ENCODE measurements around the gene NDUFS6.

The NDUFS6 gene

GRCh38 chr5:1801222-1801966 is at the start of gene NDUFS6:
TSS of gene NDUFS6 (plus strand) at chr5:1801407. CDS start at chr5:1801418, 11 bp downstream.
- no peaks in the 10 kb centered on the region for H3K9me3 ChIP-seq
- peaks cover 41 to 62% (median 51%) of the 10 kb centered on the region in 3 donors for H3K36me3 ChIP-seq
- peak within 1 kb of the TSS; percentile 58 to 83 for H3K4me3 ChIP-seq
- intact Hi-C loops (cut with DNase I; ENCODE audit: low total_unique reads) = no loop called here
- H3K4me1 ChIP-seq = peaks cover 0 to 32% (median 17%) of the 10 kb centered on the region in 4 donors
- no peak for TF ChIP-seq CTCF (IDR thresholded peaks at IDR 0.05)
- peak within 1 kb of the TSS; percentile 58 to 81 for H3K27ac ChIP-seq
- peak; percentile 64 to 86 for DNase-seq
- no peaks in the 10 kb centered on the region for H3K27me3 ChIP-seq

- Histone ChIP-seq H3K36me3 (no peaks in the 10 kb centered on the region), H3K27me3 (peaks cover 0 to 10% of the 10 kb centered on the region in 2 donors), H3K4me3 (no peak overlapping the region), H3K27ac (no peak overlapping the region), H3K4me1 (no peaks in the 10 kb centered on the region), H3K9me3 (no peaks in the 10 kb centered on the region)
- intact Hi-C loops (cut with DNase I; ENCODE audit: low total_unique reads) = no loop called here
- DNase-seq = peak; percentile 11 to 59
- no peak for TF ChIP-seq CTCF (IDR thresholded peaks at IDR 0.05)
Measured at GRCh38 chr5:1751864-1752822, 49.1 kb upstream of the NDUFS6 start.

GRCh38 chr5:1752881-1753280 is 48.3 kb upstream of the NDUFS6 start:
- peak; percentile 13 to 39 for DNase-seq
- Histone ChIP-seq H3K4me3 (no peak overlapping the region), H3K36me3 (no peaks in the 10 kb centered on the region), H3K27me3 (peaks cover 0 to 13% of the 10 kb centered on the region in 2 donors), H3K27ac (no peak overlapping the region), H3K9me3 (no peaks in the 10 kb centered on the region), H3K4me1 (no peaks in the 10 kb centered on the region)
- intact Hi-C loops (cut with DNase I; ENCODE audit: low total_unique reads) = no loop called here
- TF ChIP-seq CTCF (IDR thresholded peaks at IDR 0.05) = no peak

- Histone ChIP-seq H3K9me3 (no peaks in the 10 kb centered on the region), H3K36me3 (no peaks in the 10 kb centered on the region), H3K27ac (no peak overlapping the region), H3K4me3 (no peak overlapping the region), H3K27me3 (peaks cover 0 to 13% of the 10 kb centered on the region in 2 donors), H3K4me1 (no peaks in the 10 kb centered on the region)
- TF ChIP-seq CTCF (IDR thresholded peaks at IDR 0.05) = no peak
- peak in 1 of 2 donors; percentile 5 for DNase-seq
- intact Hi-C loops (cut with DNase I; ENCODE audit: low total_unique reads) = no loop called here
Measured at GRCh38 chr5:1753490-1753889, 47.7 kb upstream of the NDUFS6 start.

- TF ChIP-seq CTCF (IDR thresholded peaks at IDR 0.05) = no peak
Measured at GRCh38 chr5:1754531-1755220, 46.5 kb upstream of the NDUFS6 start.

More at GRCh38 chr5:1754531-1755220, 46.5 kb upstream of the NDUFS6 start:
- peak; percentile 18 to 42 for DNase-seq
- H3K9me3 ChIP-seq = no peaks in the 10 kb centered on the region
- no peaks in the 10 kb centered on the region for H3K36me3 ChIP-seq
- no peak overlapping the region for H3K27ac ChIP-seq
- no peak overlapping the region for H3K4me3 ChIP-seq
- peaks cover 0 to 13% of the 10 kb centered on the region in 2 donors for H3K27me3 ChIP-seq
- no peaks in the 10 kb centered on the region for H3K4me1 ChIP-seq
- intact Hi-C loops (cut with DNase I; ENCODE audit: low total_unique reads) = no loop called here
